Calu3 (cell line): Measurements from ENCODE around the gene TEDDM1. TPM values are rescaled to one million over a fixed set of nuclear protein-coding genes. Genes with fewer than 3 reads are reported as not detected.

Source experiments
- BruUV-seq: library from RNA; stranded (reverse); fragments of 400-500 nt; replicated peaks from 2 replicates; lab custom pipeline; 2021; lab: Mats Ljungman, UMichigan
- CTCF ChIA-PET: fragments of 300-600 bp; sonication (Branson Sonifier 250); formaldehyde crosslinking; loops from one replicate; lab custom pipeline; 2022; ENCODE audit warnings: antibody characterized with exemption; lab: Charles Lee
- DNase-seq: peaks from one replicate; pipeline ENCODE4 v3.0.0; 2022
- H3K27ac Mint-ChIP-seq: one replicate; pipeline ENCODE4 v1.8.0; 2022; ENCODE audit warnings: mixed read lengths; ENCODE audit not compliant: unreplicated experiment
- H3K27me3 Mint-ChIP-seq: one replicate; pipeline ENCODE4 v1.8.0; 2022; ENCODE audit warnings: mixed read lengths; ENCODE audit not compliant: unreplicated experiment
- H3K36me3 Mint-ChIP-seq: one replicate; pipeline ENCODE4 v1.8.0; 2022; ENCODE audit warnings: mild to moderate bottlenecking, moderate library complexity, mixed read lengths; ENCODE audit not compliant: insufficient read depth, unreplicated experiment
- H3K4me1 Mint-ChIP-seq: one replicate; pipeline ENCODE4 v1.8.0; 2022; ENCODE audit warnings: mild to moderate bottlenecking, low read depth, mixed read lengths; ENCODE audit not compliant: unreplicated experiment
- H3K4me3 Mint-ChIP-seq: one replicate; pipeline ENCODE4 v1.8.0; 2022; ENCODE audit warnings: mild to moderate bottlenecking, low read depth, moderate library complexity, mixed read lengths; ENCODE audit not compliant: unreplicated experiment
- H3K9me3 Mint-ChIP-seq: one replicate; pipeline ENCODE4 v1.8.0; 2022; ENCODE audit warnings: low read depth, mixed read lengths; ENCODE audit not compliant: unreplicated experiment
- CTCF ChIP-seq: fragments of 200-600 bp; IDR thresholded peaks from one replicate; pipeline ENCODE4 v1.8.0; 2022; ENCODE audit warnings: antibody characterized with exemption; ENCODE audit not compliant: unreplicated experiment
- intact Hi-C: fragments of 100-400 bp; cut with micrococcal nuclease; formaldehyde crosslinking; loops from one replicate; pipeline ENCODE4 v1.10.0; 2022; ENCODE audit not compliant: unreplicated experiment
- total RNA-seq: library from RNA; stranded (reverse); gene quantifications from 2 replicates; pipeline ENCODE4 v1.2.3, GENCODE V29; 2022

TEDDM1 gene
- total RNA-seq, 1 experiment from 2014 or later: not detected

DNA sequence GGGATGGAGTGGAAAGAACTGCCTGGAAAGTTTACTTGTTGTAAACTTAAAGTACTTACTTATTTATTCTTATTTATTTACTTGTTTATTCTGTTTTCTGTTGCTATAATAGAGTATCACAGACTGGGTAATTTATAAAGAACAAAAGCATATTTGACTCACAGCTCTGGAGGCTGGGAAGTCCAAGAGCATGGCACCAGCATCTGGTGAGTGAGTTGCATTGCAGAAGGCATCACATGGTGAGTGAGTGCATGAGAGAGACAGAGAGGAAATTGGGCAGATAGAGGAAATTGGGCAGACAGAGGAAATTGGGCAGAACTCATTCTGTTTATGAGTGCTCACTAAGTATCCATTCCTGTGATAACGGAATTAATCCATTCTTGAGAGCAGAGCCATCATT, 37.9 kb upstream of the TEDDM1 start:
- no peak overlapping the region for H3K27ac Mint-ChIP-seq
- TF ChIP-seq CTCF: no peak
- peaks cover 33% of the 10 kb centered on the region for H3K27me3 Mint-ChIP-seq
- H3K36me3 Mint-ChIP-seq: no peaks in the 10 kb centered on the region
- CTCF ChIA-PET: no interaction called here
- BruUV-seq: no TSS peak
- DNase-seq: no peak
- peaks cover 2% of the 10 kb centered on the region for H3K9me3 Mint-ChIP-seq
- H3K4me3 Mint-ChIP-seq: no peak overlapping the region
- intact Hi-C loops: no loop called here
- no peaks in the 10 kb centered on the region for H3K4me1 Mint-ChIP-seq

GRCh38 chr1:182433580-182433979, 33.1 kb upstream of the TEDDM1 start:
- H3K4me1 Mint-ChIP-seq: peaks cover 10% of the 10 kb centered on the region
- H3K36me3 Mint-ChIP-seq: no peaks in the 10 kb centered on the region
- BruUV-seq: no TSS peak
- peaks cover 28% of the 10 kb centered on the region for H3K27me3 Mint-ChIP-seq
- peaks cover 2% of the 10 kb centered on the region for H3K9me3 Mint-ChIP-seq
- no peak overlapping the region for H3K4me3 Mint-ChIP-seq
- CTCF ChIA-PET: interaction anchor here (0.7 kb wide), 1 partner anchor 19 kb away, joined by 4 read pairs; no protein-coding TSS in a partner anchor
- TF ChIP-seq CTCF: no peak
- DNase-seq: no peak
- H3K27ac Mint-ChIP-seq: no peak overlapping the region
- intact Hi-C loops: no loop called here

DNA sequence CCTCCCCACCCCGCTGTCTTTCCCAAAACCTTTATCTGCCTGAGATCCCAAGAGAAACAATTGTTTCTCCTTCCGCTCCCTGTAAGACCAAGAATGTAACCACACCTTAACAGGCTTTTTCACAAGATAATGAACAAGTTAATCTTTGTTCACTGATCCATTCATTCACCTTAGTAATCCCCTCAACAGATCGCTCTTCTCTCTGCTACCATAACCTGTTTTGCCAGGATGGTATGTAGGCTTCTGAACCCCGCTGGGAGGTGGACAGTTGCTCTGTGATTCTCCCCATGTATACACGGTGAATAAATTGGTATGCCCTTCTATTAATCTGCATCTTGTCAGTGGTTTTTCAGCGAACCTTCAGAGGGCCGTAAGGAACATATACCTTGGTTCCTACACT, 30.8 kb upstream of the TEDDM1 start:
- no peak for DNase-seq
- BruUV-seq: no TSS peak
- Mint-ChIP-seq H3K9me3 (no peaks in the 10 kb centered on the region), H3K27me3 (peaks cover 10% of the 10 kb centered on the region), H3K4me1 (peaks cover 10% of the 10 kb centered on the region), H3K36me3 (no peaks in the 10 kb centered on the region), H3K27ac (no peak overlapping the region), H3K4me3 (no peak overlapping the region)
- intact Hi-C loops: no loop called here
- TF ChIP-seq CTCF: no peak
- CTCF ChIA-PET: no interaction called here

- Mint-ChIP-seq H3K4me1 (peaks cover 10% of the 10 kb centered on the region), H3K36me3 (no peaks in the 10 kb centered on the region), H3K4me3 (no peak overlapping the region), H3K27me3 (peaks cover 10% of the 10 kb centered on the region), H3K9me3 (no peaks in the 10 kb centered on the region), H3K27ac (no peak overlapping the region)
- intact Hi-C loops: no loop called here
- no peak for DNase-seq
- CTCF ChIA-PET: no interaction called here
- TF ChIP-seq CTCF: no peak
- BruUV-seq: no TSS peak
These were observed 30.0 kb upstream of the TEDDM1 start for GRCh38 chr1:182430263-182431068.
